ENCODE measurements around the gene TBC1D22A. TPM values are rescaled to one million over a fixed set of nuclear protein-coding genes. Genes with fewer than 3 reads are reported as not detected.

TBC1D22A gene
- total and polyA plus RNA-seq, 9 donors: 12.5 to 25.6 (median 18.5) TPM

- H3K4me1 ChIP-seq (ENCODE audit: insufficient read depth): peaks cover 3% of the 10 kb centered on the region
- peak in 1 of 5 donors; percentile 7 for DNase-seq
- H3K36me3 ChIP-seq: no peaks in the 10 kb centered on the region
- no peaks in the 10 kb centered on the region for H3K9me3 ChIP-seq
- no peak for TF ChIP-seq EP300 (IDR thresholded peaks at IDR 0.05)
- TF ChIP-seq POLR2A (IDR thresholded peaks at IDR 0.05): no peak
- TF ChIP-seq CTCF (IDR thresholded peaks at IDR 0.05): no peak
- H3K27me3 ChIP-seq: no peaks in the 10 kb centered on the region
- 83 to 90% (median 85%) methylated on average over 6 of the region's 6 CpGs for WGBS, 3 donors
- no peak overlapping the region for H3K4me3 ChIP-seq
- intact Hi-C loops (cut with DNase I): no loop called here
- no peak overlapping the region for H3K27ac ChIP-seq
These were observed 2.5 kb downstream of the TBC1D22A start for GRCh38 chr22:46764779-46765485.

GRCh38 chr22:46766611-46767010 lies 4.2 kb downstream of the TBC1D22A start:
- H3K4me1 ChIP-seq (ENCODE audit: insufficient read depth): peaks cover 7% of the 10 kb centered on the region
- peak in 1 of 5 donors; percentile 22 for DNase-seq
- no peak overlapping the region for H3K4me3 ChIP-seq
- no peaks in the 10 kb centered on the region for H3K27me3 ChIP-seq
- intact Hi-C loops (cut with DNase I): no loop called here
- TF ChIP-seq CTCF (IDR thresholded peaks at IDR 0.05): no peak
- WGBS, 3 donors: 93 to 96% (median 95%) methylated on average over 8 of the region's 8 CpGs
- no peaks in the 10 kb centered on the region for H3K9me3 ChIP-seq
- no peak overlapping the region for H3K27ac ChIP-seq
- H3K36me3 ChIP-seq: no peaks in the 10 kb centered on the region

- H3K4me3 ChIP-seq: no peak overlapping the region
- no peak overlapping the region for H3K27ac ChIP-seq
- H3K4me1 ChIP-seq (ENCODE audit: insufficient read depth): peaks cover 7% of the 10 kb centered on the region
- no peak for DNase-seq
- TF ChIP-seq CTCF (IDR thresholded peaks at IDR 0.05) (no peak), POLR2A (IDR thresholded peaks at IDR 0.05) (no peak), EP300 (IDR thresholded peaks at IDR 0.05) (no peak)
- intact Hi-C loops (cut with DNase I): no loop called here
- 93 to 94% (median 94%) methylated on average over 11 of the region's 11 CpGs for WGBS, 3 donors
- H3K9me3 ChIP-seq: no peaks in the 10 kb centered on the region
- H3K36me3 ChIP-seq: no peaks in the 10 kb centered on the region
- H3K27me3 ChIP-seq: no peaks in the 10 kb centered on the region
These were observed 5.0 kb downstream of the TBC1D22A start for GRCh38 chr22:46767249-46767985.

- 84 to 90% (median 89%) methylated on average over 17 of the region's 17 CpGs for WGBS, 3 donors
- intact Hi-C loops (cut with DNase I): no loop called here
- H3K36me3 ChIP-seq: no peaks in the 10 kb centered on the region
- peak in 1 of 5 donors; percentile 25 for DNase-seq
- H3K27ac ChIP-seq: peak overlapping the region; percentile 12 to 58
- no peaks in the 10 kb centered on the region for H3K27me3 ChIP-seq
- no peaks in the 10 kb centered on the region for H3K9me3 ChIP-seq
- peaks cover 6% of the 10 kb centered on the region for H3K4me1 ChIP-seq (ENCODE audit: insufficient read depth)
- no peak overlapping the region for H3K4me3 ChIP-seq
- TF ChIP-seq CTCF (IDR thresholded peaks at IDR 0.05): no peak
- no peak for TF ChIP-seq POLR2A (IDR thresholded peaks at IDR 0.05)
- no peak for TF ChIP-seq EP300 (IDR thresholded peaks at IDR 0.05)
These were observed 6.8 kb downstream of the TBC1D22A start for GRCh38 chr22:46769191-46769675.

All from ovary (tissue), 9 donors.